H1 (cell line): ENCODE data around the gene DDHD1.

ENCODE experiments used
- ASH2L ChIP-seq: fragments of 200-600, 300-600 bp; sonication (generic); IDR thresholded peaks from one replicate; pipeline ENCODE4 v1.7.1; 2017; ENCODE audit warnings: low read length
- CTCF ChIP-seq, 3 experiments: IDR thresholded peaks; 1 replicate in 2 of 3; 2 replicates in 1 of 3; pipeline versions ENCODE4 v1.5.1 to v1.6.1; 2011; ENCODE audit warnings: low read length in 3 of 3, mild to moderate bottlenecking in 3 of 3, inconsistent platforms in 2 of 3, low read depth in 1 of 3, moderate library complexity in 1 of 3; ENCODE audit not compliant: insufficient read depth in 1 of 3; ENCODE audit errors: control extremely low read depth in 1 of 3
- EGR1 ChIP-seq: IDR thresholded peaks from 2 replicates; pipeline ENCODE4 v1.6.1; 2011; ENCODE audit warnings: low read depth, low read length, borderline replicate concordance
- EP300 ChIP-seq, 2 experiments: IDR thresholded peaks; 1 replicate in 1 of 2; 2 replicates in 1 of 2; pipeline ENCODE4 v1.6.1; 2011 to 2012; ENCODE audit warnings: low read depth in 2 of 2, low read length in 2 of 2, mild to moderate bottlenecking in 2 of 2, borderline replicate concordance in 1 of 2, inconsistent platforms in 1 of 2, moderate library complexity in 1 of 2
- JUND ChIP-seq: IDR thresholded peaks from 2 replicates; pipeline ENCODE4 v1.6.1; 2011; ENCODE audit warnings: mild to moderate bottlenecking, improper control_type of control experiment, low read length
- MAX ChIP-seq: IDR thresholded peaks from 2 replicates; pipeline ENCODE4 v1.6.1; 2012; ENCODE audit warnings: inconsistent platforms
- NRF1 ChIP-seq: IDR thresholded peaks from 2 replicates; pipeline ENCODE4 v1.6.1; 2011; ENCODE audit warnings: mild to moderate bottlenecking, low read depth, low read length, improper control_type of control experiment
- POLR2A ChIP-seq, 2 experiments: IDR thresholded peaks; 1 replicate in 1 of 2; 2 replicates in 1 of 2; pipeline ENCODE4 v1.6.1; 2011; ENCODE audit warnings: low read depth in 2 of 2, low read length in 2 of 2, mild to moderate bottlenecking in 2 of 2; ENCODE audit errors: control extremely low read depth in 1 of 2
- SIX5 ChIP-seq: IDR thresholded peaks from 2 replicates; pipeline ENCODE4 v1.6.1; 2011; ENCODE audit warnings: mild to moderate bottlenecking, low read depth, low read length
- TCF12 ChIP-seq: IDR thresholded peaks from 2 replicates; pipeline ENCODE4 v1.6.1; 2011; ENCODE audit warnings: low read depth, mild to moderate bottlenecking, low read length

GRCh38 chr14:53060046-53060445 lies 93.1 kb downstream of the DDHD1 start:
- no peak for TF ChIP-seq EP300 (IDR thresholded peaks at IDR 0.05; ENCODE audit: borderline replicate concordance in 1 of 2, low read depth in 2 of 2, low read length in 2 of 2)
- no peak for TF ChIP-seq CTCF (IDR thresholded peaks at IDR 0.05; ENCODE audit: control extremely low read depth in 1 of 3, insufficient read depth in 1 of 3, low read depth in 1 of 3, low read length in 3 of 3)
- TF ChIP-seq EGR1: no peak
- no peak for TF ChIP-seq ASH2L
- no peak for TF ChIP-seq TCF12
- no peak for TF ChIP-seq POLR2A (IDR thresholded peaks at IDR 0.05; ENCODE audit: control extremely low read depth in 1 of 2, low read depth in 2 of 2, low read length in 2 of 2)
- no peak for TF ChIP-seq JUND
- no peak for TF ChIP-seq SIX5
- no peak for TF ChIP-seq NRF1
- no peak for TF ChIP-seq MAX
